HCT116 (cell line): ENCODE results near the gene TMEM38A. TPM values are rescaled to one million over a fixed set of nuclear protein-coding genes. Genes with fewer than 3 reads are reported as not detected.
A peak's percentile ranks its signal among the peaks of the same experiment; 100 is the strongest.

Experiments used
- ATAC-seq: fragments of 200-7000 bp; cut with Tn5 transposase; 2 replicates; pipeline ENCODE4 v1.9.1; 2020; ENCODE audit warnings: mild to moderate bottlenecking, moderate library complexity
- BruUV-seq: library from RNA; stranded (reverse); fragments of 400-500 nt; replicated peaks from 2 replicates; lab custom pipeline; 2021; lab: Mats Ljungman, UMichigan
- CTCF ChIA-PET: fragments of 300-600 bp; sonication (Branson Sonifier 250); formaldehyde crosslinking; loops from one replicate; lab custom pipeline; 2021; ENCODE audit warnings: antibody characterized with exemption; lab: Charles Lee
- POLR2A ChIA-PET: fragments of 300-600, 350-600 bp; sonication (Branson Sonifier 250); formaldehyde crosslinking; loops from one replicate; lab custom pipeline; 2021; ENCODE audit warnings: antibody characterized with exemption; lab: Charles Lee
- RAD21 ChIA-PET, 2 experiments: fragments of 300-600 bp; sonication (Branson Sonifier 250); formaldehyde crosslinking; loops; one replicate each; lab custom pipeline; 2023; ENCODE audit warnings: low total read pairs in 2 of 2; ENCODE audit not compliant: uncharacterized antibody in 2 of 2, unreplicated experiment in 2 of 2, low non-redundant PET in 1 of 2; lab: Charles Lee
- DNase-seq: peaks from one replicate; pipeline ENCODE4 v3.0.0-alpha.2; 2010; ENCODE audit warnings: low read depth, low spot score
- H2AFZ ChIP-seq: fragments of 200-600 bp; shearing (Covaris generic), sonication (generic); 2 replicates; pipeline ENCODE4 v1.6.1; 2017; ENCODE audit warnings: low read depth, mixed run types, mixed read lengths, antibody characterized with exemption, low read length; ENCODE audit not compliant: poor library complexity, severe bottlenecking
- H3K27ac ChIP-seq: 2 replicates; pipeline ENCODE4 v1.5.1; 2012; ENCODE audit warnings: low read depth, low read length
- H3K27me3 ChIP-seq: fragments of 200-600 bp; sonication (generic); 2 replicates; pipeline ENCODE4 v1.6.1; 2016; ENCODE audit warnings: mixed run types, low read length, mixed read lengths; ENCODE audit not compliant: insufficient read depth
- H3K36me3 ChIP-seq, 2 experiments: fragments of 200-500 bp in 1 of 2; fragments of 200-600 bp in 1 of 2; sonication (Bioruptor generic) in 1 of 2; sonication (generic) in 1 of 2; 2 replicates each; pipeline versions ENCODE4 v1.5.1 to v1.6.1; 2014 to 2016; ENCODE audit warnings: low read length in 2 of 2, inconsistent platforms in 1 of 2, mixed read lengths in 1 of 2, mixed run types in 1 of 2; ENCODE audit not compliant: insufficient read depth in 2 of 2, control insufficient read depth in 1 of 2
- H3K4me1 ChIP-seq, 2 experiments: fragments of 200-600 bp in 1 of 2; sonication (generic) in 1 of 2; 2 replicates each; pipeline versions ENCODE4 v1.5.1 to v1.6.1; 2012 to 2017; ENCODE audit warnings: low read length in 2 of 2, inconsistent platforms in 1 of 2, mild to moderate bottlenecking in 1 of 2, mixed read lengths in 1 of 2, mixed run types in 1 of 2, moderate library complexity in 1 of 2; ENCODE audit not compliant: insufficient read depth in 2 of 2, control insufficient read depth in 1 of 2
- H3K4me2 ChIP-seq: fragments of 200-600 bp; sonication (generic); 2 replicates; pipeline ENCODE4 v1.6.1; 2017; ENCODE audit warnings: mixed run types, low read length, mixed read lengths
- H3K4me3 ChIP-seq, 2 experiments: fragments of 200-600 bp in 1 of 2; sonication (generic) in 1 of 2; replicated peaks in 1 of 2; 2 replicates each; pipeline ENCODE4 v1.5.1; 2011 to 2016; ENCODE audit warnings: low read length in 2 of 2, control low read depth in 1 of 2, low read depth in 1 of 2, mild to moderate bottlenecking in 1 of 2, mixed read lengths in 1 of 2, mixed run types in 1 of 2
- H3K79me2 ChIP-seq: fragments of 200-600 bp; sonication (generic); 2 replicates; pipeline ENCODE4 v1.6.1; 2017; ENCODE audit warnings: mild to moderate bottlenecking, mixed run types, low read length, moderate library complexity, mixed read lengths; ENCODE audit not compliant: insufficient read depth
- H3K9ac ChIP-seq: fragments of 200-600 bp; sonication (generic); 2 replicates; pipeline ENCODE4 v1.6.1; 2016; ENCODE audit warnings: low read length, mixed read lengths
- H3K9me2 ChIP-seq: fragments of 200-600 bp; sonication (generic), shearing (Covaris generic); 2 replicates; pipeline ENCODE4 v1.6.1; 2017; ENCODE audit warnings: mixed run types, mild to moderate bottlenecking, moderate library complexity; ENCODE audit not compliant: insufficient read depth
- H3K9me3 ChIP-seq, 2 experiments: fragments of 200-500 bp in 1 of 2; fragments of 200-600 bp in 1 of 2; sonication (Bioruptor generic) in 1 of 2; sonication (generic) in 1 of 2; 2 replicates each; pipeline ENCODE4 v1.6.1; 2014 to 2017; ENCODE audit warnings: low read length in 2 of 2, mixed read lengths in 2 of 2, inconsistent platforms in 1 of 2, low read depth in 1 of 2, mild to moderate bottlenecking in 1 of 2, mixed run types in 1 of 2, moderate library complexity in 1 of 2; ENCODE audit not compliant: control insufficient read depth in 1 of 2, insufficient read depth in 1 of 2
- H4K20me1 ChIP-seq: fragments of 200-600 bp; sonication (generic), shearing (Covaris generic); 2 replicates; pipeline ENCODE4 v1.6.1; 2017; ENCODE audit warnings: mixed run types, mild to moderate bottlenecking, moderate library complexity; ENCODE audit not compliant: insufficient read depth
- CBX3 ChIP-seq: IDR thresholded peaks from 2 replicates; pipeline ENCODE4 v1.6.1; 2012; ENCODE audit warnings: low read depth
- CEBPB ChIP-seq: IDR thresholded peaks from 2 replicates; pipeline ENCODE4 v1.6.1; 2012; ENCODE audit warnings: low read depth
- ELF1 ChIP-seq: IDR thresholded peaks from 2 replicates; pipeline ENCODE4 v1.6.1; 2012; ENCODE audit warnings: low read depth, borderline replicate concordance
- EZH2 ChIP-seq: fragments of 200-600 bp; sonication (generic); IDR thresholded peaks from 2 replicates; pipeline ENCODE4 v1.6.1; 2017; ENCODE audit warnings: antibody characterized with exemption, mixed run types
- EZH2phosphoT487 ChIP-seq: fragments of 200-600 bp; IDR thresholded peaks from 2 replicates; pipeline ENCODE4 v1.6.1; 2018; ENCODE audit warnings: antibody characterized with exemption, borderline replicate concordance
- JUND ChIP-seq: IDR thresholded peaks from 2 replicates; pipeline ENCODE4 v1.6.1; 2012
- POLR2A ChIP-seq: IDR thresholded peaks from 2 replicates; pipeline ENCODE4 v1.7.0; 2011; ENCODE audit warnings: borderline replicate concordance; ENCODE audit not compliant: insufficient read depth, insufficient read length; ENCODE audit errors: extremely low read depth
- RAD21 ChIP-seq: IDR thresholded peaks from 2 replicates; pipeline ENCODE4 v1.6.1; 2012; ENCODE audit warnings: low read depth, mild to moderate bottlenecking
- SIN3A ChIP-seq: IDR thresholded peaks from 2 replicates; pipeline ENCODE4 v1.6.1; 2012; ENCODE audit warnings: low read depth
- SP1 ChIP-seq: IDR thresholded peaks from 2 replicates; pipeline ENCODE4 v1.6.1; 2012; ENCODE audit warnings: low read depth
- SRF ChIP-seq: IDR thresholded peaks from 2 replicates; pipeline ENCODE4 v1.6.1; 2012; ENCODE audit warnings: low read depth
- YY1 ChIP-seq: IDR thresholded peaks from 2 replicates; pipeline ENCODE4 v1.6.1; 2011; ENCODE audit warnings: low read length, low read depth, moderate library complexity, mild to moderate bottlenecking; ENCODE audit not compliant: insufficient replicate concordance; ENCODE audit errors: extremely low read depth
- ZNF274 ChIP-seq: fragments of 200-500 bp; sonication (Bioruptor generic); IDR thresholded peaks from 2 replicates; pipeline ENCODE4 v1.6.1; 2014; ENCODE audit warnings: mild to moderate bottlenecking, low read depth, low read length, inconsistent platforms
- intact Hi-C: fragments of 100-400 bp; cut with micrococcal nuclease; formaldehyde crosslinking; loops from 2 replicates; pipeline ENCODE4 v1.10.0; 2022
- total RNA-seq: library from RNA; stranded (reverse); gene quantifications from one replicate; pipeline ENCODE4 v1.2.1, GENCODE V29; 2021; ENCODE audit not compliant: unreplicated experiment
- TF ChIP-seq, protein P1 (sequence below): IDR thresholded peaks from 2 replicates; pipeline ENCODE4 v1.6.1; 2011; ENCODE audit warnings: mild to moderate bottlenecking, low read length, moderate library complexity; ENCODE audit not compliant: insufficient replicate concordance; ENCODE audit errors: extremely low read depth
- TF ChIP-seq, protein P2 (sequence below): IDR thresholded peaks from 2 replicates; pipeline ENCODE4 v1.6.1; 2012
- TF ChIP-seq, protein P3 (sequence below): IDR thresholded peaks from 2 replicates; pipeline ENCODE4 v1.6.1; 2012; ENCODE audit warnings: low read depth
- TF ChIP-seq, protein P4 (sequence below): IDR thresholded peaks from 2 replicates; pipeline ENCODE4 v1.6.1; 2012

TMEM38A gene
- total RNA-seq, 1 experiment from 2014 or later, result 9.0 TPM

DNA sequence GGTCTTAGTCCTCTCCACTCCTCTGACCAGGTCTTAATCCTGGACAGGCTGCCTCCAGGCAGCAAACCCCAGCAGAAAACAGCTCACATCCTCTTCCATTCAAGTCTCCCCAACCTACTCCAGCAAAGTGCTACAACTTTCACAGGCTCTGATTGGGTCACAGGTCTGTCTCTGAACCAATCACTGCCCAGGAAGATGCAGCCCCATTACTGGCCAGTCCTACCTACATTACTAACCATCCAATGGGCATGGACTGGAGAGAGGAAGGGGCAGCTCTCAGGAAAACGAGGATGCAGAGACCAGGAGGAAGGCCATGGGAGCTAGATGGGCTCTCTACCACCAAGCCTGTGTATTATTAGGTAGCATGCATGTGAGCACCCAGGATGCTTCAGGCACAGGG is 45.1 kb upstream of the TMEM38A start:
- ChIA-PET RAD21 (no interaction called here), CTCF (no interaction called here), POLR2A (interaction anchor here (0.6 to 1.6 kb wide), 2 partner anchors 9 to 12 kb away, joined by 3 read pairs; partner anchors contain the start of gene MED26)
- no peak overlapping the region for H3K27ac ChIP-seq
- intact Hi-C loops, result no loop called here
- H3K9me2 ChIP-seq, result no peaks in the 10 kb centered on the region
- no peak overlapping the region for H2AFZ ChIP-seq
- H3K9me3 ChIP-seq, result no peaks in the 10 kb centered on the region
- no peak overlapping the region for H3K4me2 ChIP-seq
- peaks cover 20% of the 10 kb centered on the region; the same call in 1 of the 2 replicates for H4K20me1 ChIP-seq
- H3K4me1 ChIP-seq, result peaks cover 0 to 23% of the 10 kb centered on the region in 2 experiments; a peak in 1 of 4 replicates
- peaks cover 99% of the 10 kb centered on the region for H3K79me2 ChIP-seq
- ATAC-seq, result peak; percentile 81
- DNase-seq, result no peak
- H3K4me3 ChIP-seq, result no peak overlapping the region
- no TSS peak for BruUV-seq
- H3K27me3 ChIP-seq, result no peaks in the 10 kb centered on the region
- no peak overlapping the region for H3K9ac ChIP-seq
- TF ChIP-seq, protein P1, sequence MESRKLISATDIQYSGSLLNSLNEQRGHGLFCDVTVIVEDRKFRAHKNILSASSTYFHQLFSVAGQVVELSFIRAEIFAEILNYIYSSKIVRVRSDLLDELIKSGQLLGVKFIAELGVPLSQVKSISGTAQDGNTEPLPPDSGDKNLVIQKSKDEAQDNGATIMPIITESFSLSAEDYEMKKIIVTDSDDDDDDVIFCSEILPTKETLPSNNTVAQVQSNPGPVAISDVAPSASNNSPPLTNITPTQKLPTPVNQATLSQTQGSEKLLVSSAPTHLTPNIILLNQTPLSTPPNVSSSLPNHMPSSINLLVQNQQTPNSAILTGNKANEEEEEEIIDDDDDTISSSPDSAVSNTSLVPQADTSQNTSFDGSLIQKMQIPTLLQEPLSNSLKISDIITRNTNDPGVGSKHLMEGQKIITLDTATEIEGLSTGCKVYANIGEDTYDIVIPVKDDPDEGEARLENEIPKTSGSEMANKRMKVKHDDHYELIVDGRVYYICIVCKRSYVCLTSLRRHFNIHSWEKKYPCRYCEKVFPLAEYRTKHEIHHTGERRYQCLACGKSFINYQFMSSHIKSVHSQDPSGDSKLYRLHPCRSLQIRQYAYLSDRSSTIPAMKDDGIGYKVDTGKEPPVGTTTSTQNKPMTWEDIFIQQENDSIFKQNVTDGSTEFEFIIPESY, result no peak
- TF ChIP-seq CEBPB, result no peak
- TF ChIP-seq SP1, result no peak
- no peak for TF ChIP-seq ZNF274
- no peak for TF ChIP-seq ELF1
- no peak for TF ChIP-seq SRF
- no peak for TF ChIP-seq EZH2phosphoT487
- no peak for TF ChIP-seq SIN3A
- no peak for TF ChIP-seq YY1
- TF ChIP-seq, protein P2, sequence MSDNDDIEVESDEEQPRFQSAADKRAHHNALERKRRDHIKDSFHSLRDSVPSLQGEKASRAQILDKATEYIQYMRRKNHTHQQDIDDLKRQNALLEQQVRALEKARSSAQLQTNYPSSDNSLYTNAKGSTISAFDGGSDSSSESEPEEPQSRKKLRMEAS, result no peak
- TF ChIP-seq JUND, result no peak
- no peak for TF ChIP-seq EZH2
- TF ChIP-seq, protein P3, sequence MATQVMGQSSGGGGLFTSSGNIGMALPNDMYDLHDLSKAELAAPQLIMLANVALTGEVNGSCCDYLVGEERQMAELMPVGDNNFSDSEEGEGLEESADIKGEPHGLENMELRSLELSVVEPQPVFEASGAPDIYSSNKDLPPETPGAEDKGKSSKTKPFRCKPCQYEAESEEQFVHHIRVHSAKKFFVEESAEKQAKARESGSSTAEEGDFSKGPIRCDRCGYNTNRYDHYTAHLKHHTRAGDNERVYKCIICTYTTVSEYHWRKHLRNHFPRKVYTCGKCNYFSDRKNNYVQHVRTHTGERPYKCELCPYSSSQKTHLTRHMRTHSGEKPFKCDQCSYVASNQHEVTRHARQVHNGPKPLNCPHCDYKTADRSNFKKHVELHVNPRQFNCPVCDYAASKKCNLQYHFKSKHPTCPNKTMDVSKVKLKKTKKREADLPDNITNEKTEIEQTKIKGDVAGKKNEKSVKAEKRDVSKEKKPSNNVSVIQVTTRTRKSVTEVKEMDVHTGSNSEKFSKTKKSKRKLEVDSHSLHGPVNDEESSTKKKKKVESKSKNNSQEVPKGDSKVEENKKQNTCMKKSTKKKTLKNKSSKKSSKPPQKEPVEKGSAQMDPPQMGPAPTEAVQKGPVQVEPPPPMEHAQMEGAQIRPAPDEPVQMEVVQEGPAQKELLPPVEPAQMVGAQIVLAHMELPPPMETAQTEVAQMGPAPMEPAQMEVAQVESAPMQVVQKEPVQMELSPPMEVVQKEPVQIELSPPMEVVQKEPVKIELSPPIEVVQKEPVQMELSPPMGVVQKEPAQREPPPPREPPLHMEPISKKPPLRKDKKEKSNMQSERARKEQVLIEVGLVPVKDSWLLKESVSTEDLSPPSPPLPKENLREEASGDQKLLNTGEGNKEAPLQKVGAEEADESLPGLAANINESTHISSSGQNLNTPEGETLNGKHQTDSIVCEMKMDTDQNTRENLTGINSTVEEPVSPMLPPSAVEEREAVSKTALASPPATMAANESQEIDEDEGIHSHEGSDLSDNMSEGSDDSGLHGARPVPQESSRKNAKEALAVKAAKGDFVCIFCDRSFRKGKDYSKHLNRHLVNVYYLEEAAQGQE, result no peak
- TF ChIP-seq CBX3, result no peak
- no peak for TF ChIP-seq POLR2A
- no peak for TF ChIP-seq RAD21
- TF ChIP-seq, protein P4, sequence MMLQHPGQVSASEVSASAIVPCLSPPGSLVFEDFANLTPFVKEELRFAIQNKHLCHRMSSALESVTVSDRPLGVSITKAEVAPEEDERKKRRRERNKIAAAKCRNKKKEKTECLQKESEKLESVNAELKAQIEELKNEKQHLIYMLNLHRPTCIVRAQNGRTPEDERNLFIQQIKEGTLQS, result no peak
- H3K36me3 ChIP-seq, result no peaks in the 10 kb centered on the region
